PFSK-1 (cell line): ENCODE results near the gene CTDSPL.

Source experiments
- FOXP2 ChIP-seq: optimal IDR thresholded peaks from 2 replicates; pipeline ENCODE3; 2011; ENCODE audit warnings: borderline replicate concordance, control low read depth, inconsistent platforms; ENCODE audit not compliant: insufficient read depth; ENCODE audit errors: extremely low read length, extremely low read depth
- POLR2AphosphoS5 ChIP-seq: IDR thresholded peaks from 2 replicates; pipeline ENCODE4 v1.6.1; 2012; ENCODE audit warnings: low read depth, mild to moderate bottlenecking, control low read depth, low read length, moderate library complexity
- SIN3A ChIP-seq: IDR thresholded peaks from 2 replicates; pipeline ENCODE4 v1.6.1; 2012; ENCODE audit warnings: mild to moderate bottlenecking, low read length, moderate library complexity, borderline replicate concordance; ENCODE audit not compliant: insufficient read depth
- TAF1 ChIP-seq: IDR thresholded peaks from 2 replicates; pipeline ENCODE4 v1.6.1; 2012; ENCODE audit warnings: low read length, control low read depth, borderline replicate concordance; ENCODE audit not compliant: insufficient read depth
- TF ChIP-seq, protein P1 (sequence below), 2 experiments: IDR thresholded peaks; 2 replicates each; pipeline versions ENCODE4 v1.6.1 to v1.8.0; 2011 to 2012; ENCODE audit warnings: low read depth in 2 of 2, low read length in 2 of 2, control low read depth in 1 of 2, inconsistent platforms in 1 of 2, mild to moderate bottlenecking in 1 of 2, moderate library complexity in 1 of 2; ENCODE audit not compliant: insufficient read depth in 1 of 2

CTDSPL gene

DNA sequence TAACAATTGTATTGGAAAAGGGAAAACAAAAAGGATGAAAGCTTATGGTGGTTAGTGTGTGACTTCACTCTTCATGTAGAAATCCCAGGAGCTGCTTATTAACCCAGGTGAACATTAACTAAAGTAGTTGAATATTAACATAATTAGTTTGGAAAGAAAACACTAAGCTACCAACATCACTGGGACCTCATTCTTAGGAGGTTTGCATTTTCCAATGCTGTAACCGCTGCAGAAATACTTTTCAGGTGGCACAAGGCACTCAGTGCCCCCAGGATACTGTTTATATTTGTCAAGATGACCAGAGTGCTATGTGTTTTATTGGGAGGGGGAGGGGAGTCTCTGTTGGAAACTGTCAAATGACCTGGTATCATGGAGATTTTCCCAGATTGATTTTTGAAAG, 103.0 kb downstream of the CTDSPL start:
- TF ChIP-seq, protein P1, sequence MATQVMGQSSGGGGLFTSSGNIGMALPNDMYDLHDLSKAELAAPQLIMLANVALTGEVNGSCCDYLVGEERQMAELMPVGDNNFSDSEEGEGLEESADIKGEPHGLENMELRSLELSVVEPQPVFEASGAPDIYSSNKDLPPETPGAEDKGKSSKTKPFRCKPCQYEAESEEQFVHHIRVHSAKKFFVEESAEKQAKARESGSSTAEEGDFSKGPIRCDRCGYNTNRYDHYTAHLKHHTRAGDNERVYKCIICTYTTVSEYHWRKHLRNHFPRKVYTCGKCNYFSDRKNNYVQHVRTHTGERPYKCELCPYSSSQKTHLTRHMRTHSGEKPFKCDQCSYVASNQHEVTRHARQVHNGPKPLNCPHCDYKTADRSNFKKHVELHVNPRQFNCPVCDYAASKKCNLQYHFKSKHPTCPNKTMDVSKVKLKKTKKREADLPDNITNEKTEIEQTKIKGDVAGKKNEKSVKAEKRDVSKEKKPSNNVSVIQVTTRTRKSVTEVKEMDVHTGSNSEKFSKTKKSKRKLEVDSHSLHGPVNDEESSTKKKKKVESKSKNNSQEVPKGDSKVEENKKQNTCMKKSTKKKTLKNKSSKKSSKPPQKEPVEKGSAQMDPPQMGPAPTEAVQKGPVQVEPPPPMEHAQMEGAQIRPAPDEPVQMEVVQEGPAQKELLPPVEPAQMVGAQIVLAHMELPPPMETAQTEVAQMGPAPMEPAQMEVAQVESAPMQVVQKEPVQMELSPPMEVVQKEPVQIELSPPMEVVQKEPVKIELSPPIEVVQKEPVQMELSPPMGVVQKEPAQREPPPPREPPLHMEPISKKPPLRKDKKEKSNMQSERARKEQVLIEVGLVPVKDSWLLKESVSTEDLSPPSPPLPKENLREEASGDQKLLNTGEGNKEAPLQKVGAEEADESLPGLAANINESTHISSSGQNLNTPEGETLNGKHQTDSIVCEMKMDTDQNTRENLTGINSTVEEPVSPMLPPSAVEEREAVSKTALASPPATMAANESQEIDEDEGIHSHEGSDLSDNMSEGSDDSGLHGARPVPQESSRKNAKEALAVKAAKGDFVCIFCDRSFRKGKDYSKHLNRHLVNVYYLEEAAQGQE (IDR thresholded peaks at IDR 0.05; ENCODE audit: insufficient read depth in 1 of 2, low read depth in 2 of 2, low read length in 2 of 2): no peak
- TF ChIP-seq TAF1 (no peak), POLR2AphosphoS5 (no peak), SIN3A (no peak), FOXP2 (no peak)

DNA sequence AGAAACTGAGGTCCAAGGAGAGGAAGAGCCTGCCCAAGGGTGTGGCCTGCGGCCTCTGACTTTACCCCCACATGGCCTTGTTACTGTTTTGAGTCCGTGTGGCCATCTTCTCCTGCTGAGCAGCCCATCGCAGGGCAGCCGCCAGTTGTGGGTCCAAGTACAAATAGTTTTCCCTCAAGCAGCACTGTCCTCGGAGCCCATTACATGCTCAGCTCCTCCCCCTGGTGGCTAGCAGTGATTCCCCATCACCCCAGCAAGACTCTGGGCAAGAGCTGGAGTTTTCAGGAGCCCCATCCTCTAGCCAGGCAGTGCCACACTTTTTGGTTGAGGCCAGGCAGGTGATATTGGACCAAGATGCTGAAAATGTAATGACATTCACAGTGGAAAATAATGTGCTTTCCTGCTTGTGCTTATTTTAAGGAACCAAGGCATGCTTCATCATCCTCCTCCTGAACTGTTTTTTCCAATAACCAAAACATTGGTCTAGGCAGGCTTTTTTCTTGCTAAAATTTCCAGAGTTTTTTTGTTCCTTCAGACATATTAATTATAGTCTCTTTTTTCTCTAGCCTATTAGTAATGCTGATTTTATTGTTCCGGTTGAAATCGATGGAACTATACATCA, 105.7 kb downstream of the CTDSPL start:
- TF ChIP-seq, protein P1 (IDR thresholded peaks at IDR 0.05; ENCODE audit: insufficient read depth in 1 of 2, low read depth in 2 of 2, low read length in 2 of 2): no peak
- TF ChIP-seq SIN3A (no peak), FOXP2 (no peak)

DNA sequence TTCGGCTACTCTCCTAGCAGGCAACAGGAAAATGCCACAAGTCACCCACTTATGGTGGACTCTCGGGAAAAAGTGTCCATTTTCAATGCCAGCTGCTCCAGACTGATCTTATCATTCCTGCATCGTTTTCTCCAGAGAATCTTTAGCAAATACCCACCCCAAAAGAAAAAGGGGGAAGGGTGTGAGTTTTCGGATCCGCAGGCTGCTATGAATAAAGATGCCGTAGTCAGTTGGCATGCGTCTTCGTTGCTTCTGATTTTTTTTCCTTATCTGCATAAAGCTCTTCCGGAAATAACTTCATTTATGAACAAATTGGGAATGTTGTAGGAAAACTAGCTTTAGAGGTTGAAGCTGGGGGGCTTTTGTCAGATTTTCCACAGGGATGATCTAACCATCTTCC, 106.5 kb downstream of the CTDSPL start:
- no peak for TF ChIP-seq FOXP2
- no peak for TF ChIP-seq POLR2AphosphoS5
- no peak for TF ChIP-seq TAF1
- TF ChIP-seq, protein P1 (IDR thresholded peaks at IDR 0.05; ENCODE audit: insufficient read depth in 1 of 2, low read depth in 2 of 2, low read length in 2 of 2): no peak
- no peak for TF ChIP-seq SIN3A

DNA sequence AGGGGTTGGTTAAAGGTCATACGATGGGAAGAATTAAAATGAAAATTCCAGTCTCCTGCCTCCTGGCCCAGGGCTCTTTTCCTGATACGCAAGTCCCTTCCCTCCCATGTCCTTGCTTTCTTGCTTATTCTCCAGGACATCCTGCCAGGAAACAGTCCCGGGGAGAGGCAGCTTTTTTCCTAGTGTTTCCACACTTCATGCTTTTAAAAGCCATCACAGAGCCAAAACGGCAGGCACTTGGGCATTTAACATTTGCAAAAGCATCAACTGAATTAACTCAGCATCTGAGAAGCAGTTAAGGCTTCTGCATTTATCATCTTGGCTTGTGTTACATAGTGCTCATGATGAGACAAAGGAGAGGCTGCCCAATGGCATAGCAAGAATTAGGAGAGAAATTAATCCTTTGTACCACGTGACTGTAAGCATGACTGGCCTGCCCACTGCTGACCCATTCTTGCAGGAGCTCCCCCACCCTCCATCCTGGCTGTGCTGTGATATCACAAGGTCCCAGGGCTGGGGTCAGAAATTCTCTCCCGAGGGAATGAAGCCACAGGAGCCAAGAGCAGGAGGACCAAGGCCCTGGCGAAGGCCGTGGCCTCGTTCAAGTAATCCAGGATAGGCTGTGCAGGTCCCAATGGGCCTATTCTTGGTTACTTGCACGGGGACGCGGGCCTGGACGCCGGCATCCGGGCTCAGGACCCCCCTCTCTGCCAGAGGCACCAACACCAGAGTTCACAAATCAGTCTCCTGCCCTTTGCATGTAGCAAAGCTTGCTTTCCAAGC, 107.3 kb downstream of the CTDSPL start:
- TF ChIP-seq FOXP2 (no peak), POLR2AphosphoS5 (no peak), SIN3A (no peak), TAF1 (no peak)
- TF ChIP-seq, protein P1 (IDR thresholded peaks at IDR 0.05; ENCODE audit: insufficient read depth in 1 of 2, low read depth in 2 of 2, low read length in 2 of 2): no peak

DNA sequence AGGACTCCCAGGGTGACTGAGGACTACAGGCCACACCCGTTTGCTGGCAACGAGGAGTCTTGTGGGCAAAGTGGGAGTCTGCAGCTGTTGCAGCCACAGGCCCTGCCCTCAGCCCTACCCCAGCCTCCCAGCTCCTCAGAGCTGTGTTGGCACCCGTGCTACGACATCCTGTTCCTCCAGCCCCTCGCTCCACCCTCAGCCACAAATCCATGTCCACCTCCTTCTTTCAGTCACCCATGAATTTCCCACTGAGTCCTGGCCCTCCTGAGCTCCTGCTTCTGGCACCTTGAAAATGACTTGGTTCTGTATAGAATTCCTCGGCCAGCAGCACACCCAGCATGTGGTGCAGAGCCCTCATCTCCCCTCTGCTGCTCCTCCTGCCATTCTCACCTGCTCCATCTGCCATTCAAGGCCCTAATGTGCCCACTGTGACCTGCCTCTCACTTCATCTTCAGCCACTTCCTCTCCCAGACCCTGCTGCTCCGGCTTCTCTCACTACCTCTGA, 108.0 kb downstream of the CTDSPL start:
- no peak for TF ChIP-seq FOXP2
- TF ChIP-seq, protein P1 (IDR thresholded peaks at IDR 0.05; ENCODE audit: insufficient read depth in 1 of 2, low read depth in 2 of 2, low read length in 2 of 2): no peak
- TF ChIP-seq POLR2AphosphoS5: no peak
- no peak for TF ChIP-seq TAF1
- TF ChIP-seq SIN3A: no peak
